NCI-H1694 treated with DMSO at 0.1 percent for 48 hours (cell line): ENCODE data around the gene SLAMF7.
"Not testable (repeated sequence)": the region's sequence is repeated elsewhere in the genome, so short reads cannot be mapped to it uniquely, and the experiment has no call there.

ENCODE experiments used
- DNase-seq: peaks from one replicate; lab custom pipeline; 2025; lab: John Stamatoyannopoulos, UW

SLAMF7 gene

DNA sequence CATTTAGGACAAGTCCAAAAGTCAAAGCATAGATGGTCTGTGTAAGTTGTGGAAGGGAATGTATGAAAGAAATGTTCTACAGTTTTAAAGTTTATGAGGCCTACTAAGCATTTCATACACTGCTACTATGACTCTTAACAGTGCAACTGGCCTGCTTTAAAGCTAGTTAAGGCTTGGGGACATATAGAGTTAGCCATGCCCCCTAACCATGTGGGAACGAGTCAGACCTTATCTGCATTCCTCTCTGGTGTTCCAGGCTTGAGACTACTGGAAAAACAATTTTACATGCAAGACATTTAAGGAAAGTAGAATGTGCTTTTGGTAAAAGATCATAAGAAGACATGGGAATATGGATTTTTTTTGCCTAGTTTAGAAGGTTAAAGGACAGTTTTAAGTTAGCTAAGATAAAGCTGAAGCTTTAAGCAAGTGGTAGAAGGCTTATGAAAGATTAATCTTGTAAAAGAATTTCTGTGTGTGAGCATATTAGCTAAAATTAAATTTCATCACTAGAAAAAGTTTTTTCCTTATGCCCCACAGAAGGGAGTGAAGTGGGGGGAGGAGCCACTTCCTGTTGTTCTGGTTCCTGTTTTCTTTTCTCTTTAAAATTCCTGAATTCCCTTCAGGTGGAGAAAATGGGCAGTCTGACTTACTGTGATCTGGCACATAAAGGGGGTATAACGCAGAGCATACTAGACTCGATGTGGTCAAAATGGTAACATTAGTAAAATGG lies 18.5 kb upstream of the SLAMF7 start:
- no peak for DNase-seq

DNA sequence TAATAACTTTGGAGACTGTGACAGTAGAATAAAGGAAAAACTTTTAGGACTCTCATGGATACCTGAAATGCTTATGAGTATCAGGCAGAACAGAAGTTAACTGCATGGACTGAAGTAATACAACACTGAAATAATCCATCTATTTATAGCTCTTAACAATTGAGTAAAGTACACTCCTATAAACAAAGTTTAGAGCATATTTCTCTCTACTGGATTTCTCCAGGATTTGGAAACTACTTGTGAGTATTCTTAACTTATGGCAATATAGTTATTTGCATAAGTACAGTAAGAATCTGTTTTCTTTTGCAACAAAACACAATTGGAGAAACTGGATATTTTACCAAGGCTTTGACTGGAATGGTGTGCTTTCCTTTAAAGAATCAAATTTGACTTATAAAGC lies 17.6 kb upstream of the SLAMF7 start:
- DNase-seq: no peak

DNA sequence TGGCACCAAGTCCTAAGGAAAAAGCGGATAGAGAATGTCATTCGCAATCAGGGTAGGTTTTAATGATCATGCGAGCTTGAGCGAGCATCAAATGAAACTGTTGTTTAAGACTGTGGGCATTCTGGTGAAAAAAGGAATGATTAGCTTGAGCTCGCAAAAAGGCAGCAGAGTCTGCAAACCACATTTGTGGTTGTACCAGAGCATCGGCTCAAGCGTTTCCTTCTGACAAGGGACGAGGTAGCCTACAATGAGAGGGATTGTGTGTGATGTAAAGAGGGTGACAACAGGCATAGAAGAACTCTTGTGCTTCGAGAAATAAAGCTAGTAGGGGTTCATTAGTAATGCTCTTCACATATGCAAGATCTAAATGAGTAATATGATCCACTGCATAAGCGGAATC lies 16.3 kb upstream of the SLAMF7 start:
- DNase-seq: no peak

DNA sequence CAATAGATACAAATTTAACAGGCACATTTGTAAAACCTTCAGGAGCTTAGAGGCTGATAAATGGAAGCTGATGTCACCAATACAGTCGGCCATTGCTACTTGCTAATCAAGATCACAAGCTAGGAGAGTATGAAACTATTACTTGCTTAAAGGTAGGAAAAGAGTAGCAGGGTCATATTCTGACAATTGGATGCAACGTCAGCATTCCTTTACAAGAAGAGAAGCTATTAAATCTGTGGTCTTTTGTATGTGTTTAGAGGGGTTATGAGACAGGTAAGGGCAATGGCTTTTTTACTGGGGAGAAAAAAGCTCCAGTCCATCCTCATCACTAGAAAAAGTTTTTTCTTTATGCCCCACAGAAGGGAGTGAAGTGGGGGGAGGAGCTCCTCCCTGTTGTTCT lies 15.7 kb upstream of the SLAMF7 start:
- DNase-seq: no peak

DNA sequence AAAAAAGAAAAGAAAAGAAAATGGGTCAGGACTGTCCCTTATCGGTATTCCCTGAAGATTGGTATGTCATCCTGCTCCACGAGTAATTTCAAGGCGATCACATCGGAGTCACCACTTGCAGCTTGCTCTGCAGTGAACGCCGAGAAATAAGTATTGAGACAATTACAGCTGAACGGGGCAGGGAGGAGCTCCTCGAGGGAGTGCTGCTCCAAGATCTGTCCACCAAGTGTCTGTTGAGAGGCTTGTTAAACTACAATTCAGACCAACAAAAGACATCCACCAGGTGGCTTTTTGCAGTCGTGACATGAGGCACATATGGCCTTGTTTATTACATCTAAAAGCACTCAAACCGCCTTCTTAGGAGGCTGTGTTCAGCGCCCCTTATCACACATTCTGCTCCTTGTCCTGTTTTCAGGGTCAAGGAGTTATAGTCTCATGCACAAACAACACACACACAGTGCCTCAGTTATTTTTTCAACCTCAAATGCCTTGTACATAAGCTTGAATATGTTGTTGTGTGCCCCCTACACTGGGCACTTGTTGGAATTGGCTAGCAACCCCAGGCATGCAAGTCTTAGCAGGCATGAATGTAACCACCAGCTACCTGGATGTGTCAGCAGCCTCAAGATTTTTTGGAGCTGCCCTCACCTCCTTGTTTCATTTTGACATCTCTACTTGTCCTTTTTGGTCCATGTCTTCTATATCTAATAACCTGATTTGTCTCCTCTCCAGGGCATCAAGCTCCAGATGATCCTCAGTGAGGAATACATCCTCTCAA lies 14.4 kb upstream of the SLAMF7 start:
- DNase-seq: no peak

DNA sequence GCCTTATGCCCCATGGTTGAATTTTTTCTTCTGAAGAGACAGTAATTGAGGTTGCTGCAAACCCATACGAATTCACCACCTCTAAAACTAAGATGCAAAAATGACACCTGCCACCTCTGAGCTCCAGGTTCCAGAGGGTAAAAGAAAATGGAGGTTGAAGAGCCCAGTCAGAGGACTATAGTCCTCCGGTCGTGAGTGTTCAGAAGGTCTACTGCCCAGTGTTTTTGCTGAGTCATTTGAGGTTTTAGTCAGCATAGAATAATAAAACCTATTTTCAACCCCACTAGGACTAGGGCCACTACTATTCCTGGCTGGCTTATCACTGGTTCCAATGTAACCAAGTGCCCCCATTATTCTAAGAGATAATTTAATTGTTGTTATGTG lies 12.9 kb upstream of the SLAMF7 start:
- no peak for DNase-seq

DNA sequence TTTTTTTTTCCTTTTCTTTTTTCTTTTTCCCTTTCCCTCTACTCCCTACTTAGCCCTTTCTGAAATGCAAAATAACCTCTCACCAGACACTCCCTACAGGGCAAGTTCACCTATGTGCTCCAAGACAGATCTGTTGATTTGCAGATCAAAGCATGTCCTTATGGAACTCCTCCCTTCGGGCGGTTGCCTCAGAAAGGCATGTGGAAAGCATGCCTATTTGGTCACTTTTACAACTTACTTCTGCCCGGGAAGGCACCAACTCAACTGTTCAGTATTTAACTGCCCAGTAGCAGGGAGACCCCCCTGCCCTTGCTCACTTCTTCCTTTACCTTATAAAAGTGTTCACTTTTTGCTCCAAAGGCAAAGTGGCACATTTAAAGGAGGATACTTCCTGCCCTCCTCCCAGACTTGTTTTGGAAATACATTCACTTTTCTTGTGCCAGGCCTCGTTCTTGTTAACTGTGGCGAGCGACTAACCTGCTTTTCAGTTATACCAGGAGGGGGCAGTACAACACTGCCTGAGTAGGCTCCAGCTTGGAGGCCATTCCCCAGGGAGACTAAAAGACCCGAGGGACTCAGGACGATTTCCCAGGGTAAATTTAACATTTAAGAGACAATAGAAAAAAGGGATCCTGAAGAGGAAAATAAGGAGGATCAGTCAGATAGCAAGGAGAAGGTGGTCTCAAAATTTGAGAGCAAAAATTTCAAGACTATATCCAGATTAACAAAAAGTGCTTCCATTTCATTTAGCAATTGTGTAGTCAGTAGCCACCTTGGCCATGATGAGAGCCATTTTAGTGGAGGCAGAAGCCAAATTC lies 12.3 kb upstream of the SLAMF7 start:
- DNase-seq: peak; percentile 74

DNA sequence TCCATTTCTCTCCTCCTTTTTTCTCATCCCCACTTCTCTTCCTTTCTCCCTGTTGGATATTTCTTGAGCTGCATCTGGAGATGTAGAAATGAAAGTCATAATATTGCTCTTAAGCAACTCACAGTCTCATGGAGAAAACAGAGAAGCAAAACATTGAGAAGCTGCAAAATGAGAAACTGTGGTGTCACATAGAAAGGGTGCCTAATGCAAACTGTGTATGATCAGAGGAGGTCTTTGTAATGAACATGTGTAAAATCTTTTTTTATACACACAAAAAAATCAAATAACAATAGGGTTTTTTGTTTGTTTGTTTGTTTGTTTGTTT lies 11.8 kb upstream of the SLAMF7 start:
- DNase-seq: no peak

DNA sequence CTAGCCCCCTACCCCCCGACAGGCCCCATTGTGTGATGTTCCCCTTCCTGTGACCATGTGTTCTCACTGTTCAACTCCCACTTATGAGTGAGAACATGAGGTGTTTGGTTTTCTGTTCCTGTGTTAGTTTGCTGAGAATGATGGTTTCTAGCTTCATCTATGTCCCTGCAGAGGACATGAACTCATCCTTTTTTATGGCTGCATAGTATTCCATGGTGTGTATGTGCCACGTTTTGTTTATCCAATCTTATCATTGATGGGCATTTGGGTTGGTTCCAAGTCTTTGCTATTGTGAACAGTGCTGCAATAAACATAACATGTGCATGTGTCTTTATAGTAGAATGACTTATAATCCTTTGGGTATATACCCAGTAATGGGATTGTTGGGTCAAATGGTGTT lies 7.5 kb upstream of the SLAMF7 start:
- not testable (repeated sequence) for DNase-seq

DNA sequence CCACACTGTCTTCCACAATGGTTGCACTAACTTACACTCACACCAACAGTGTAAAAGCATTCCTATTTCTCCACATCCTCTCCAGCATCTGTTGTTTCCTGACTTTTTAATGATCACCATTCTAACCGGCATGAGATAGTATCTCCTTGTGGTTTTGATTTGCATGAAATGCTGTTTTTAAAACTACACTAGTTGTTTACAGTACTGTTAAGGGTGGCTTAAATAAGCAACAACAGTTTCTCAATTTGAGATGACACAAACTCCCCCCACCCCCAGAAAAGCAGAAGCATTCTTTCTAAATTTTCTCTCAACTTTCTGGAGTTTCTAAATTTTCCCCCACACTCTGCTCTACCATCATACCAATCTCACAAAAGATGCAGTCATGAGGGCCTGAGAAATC lies 7.1 kb upstream of the SLAMF7 start:
- DNase-seq: no peak

DNA sequence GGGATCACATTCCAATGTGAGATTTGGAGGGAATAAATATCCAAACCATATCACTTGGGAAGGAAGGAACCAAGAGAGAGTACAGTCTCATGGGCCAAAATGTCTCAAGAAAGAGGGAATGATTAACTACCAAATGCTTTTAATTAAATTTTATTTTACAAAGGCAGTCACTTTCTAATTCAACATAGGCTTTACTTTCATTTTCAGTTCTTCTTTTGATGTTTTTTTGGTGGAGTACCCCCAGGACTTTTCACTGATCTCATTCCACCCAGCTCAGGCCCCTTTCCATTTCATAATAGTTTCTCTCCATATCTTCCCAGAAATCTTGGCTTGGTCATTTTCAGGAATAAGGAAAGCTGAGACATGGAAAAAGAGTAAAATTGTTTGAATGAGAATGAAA lies 5.1 kb upstream of the SLAMF7 start:
- DNase-seq: no peak

DNA sequence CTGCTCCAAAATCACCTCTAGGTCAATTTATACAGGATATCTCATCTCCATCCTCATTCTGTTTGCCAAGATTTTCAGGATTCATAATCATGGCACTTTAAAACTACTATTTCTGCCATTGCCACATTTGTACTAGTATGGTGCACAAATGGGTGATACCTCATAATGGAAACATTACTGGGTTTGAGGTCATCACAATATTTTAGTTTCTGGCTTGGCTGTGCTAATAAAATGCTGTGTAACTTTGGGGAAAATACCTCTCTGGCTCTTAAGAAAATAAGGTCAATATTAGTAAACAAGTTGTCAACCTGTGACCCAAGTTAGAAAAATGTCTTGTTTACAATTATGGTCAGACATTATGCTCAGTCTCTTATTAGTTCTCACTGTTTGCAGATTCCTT lies 4.7 kb upstream of the SLAMF7 start:
- DNase-seq: no peak

DNA sequence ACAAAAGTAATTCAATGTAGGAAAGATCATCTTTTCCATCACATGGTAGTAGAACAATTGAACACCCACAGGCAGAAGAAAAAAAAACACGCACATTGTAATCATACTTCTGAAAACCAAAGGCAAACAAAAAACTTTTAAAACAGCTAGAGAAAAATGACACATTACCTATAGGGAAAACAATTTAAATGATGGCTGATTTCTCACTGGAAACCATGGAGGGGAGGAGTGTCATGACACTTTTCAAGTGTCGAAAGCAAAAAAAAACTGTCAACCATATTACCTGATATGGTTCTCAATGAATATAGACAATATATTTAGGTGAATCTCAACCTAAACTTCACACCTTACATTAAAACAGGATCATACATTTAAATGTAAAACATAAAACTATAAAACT lies 776 bp upstream of the SLAMF7 start:
- no peak for DNase-seq

DNA sequence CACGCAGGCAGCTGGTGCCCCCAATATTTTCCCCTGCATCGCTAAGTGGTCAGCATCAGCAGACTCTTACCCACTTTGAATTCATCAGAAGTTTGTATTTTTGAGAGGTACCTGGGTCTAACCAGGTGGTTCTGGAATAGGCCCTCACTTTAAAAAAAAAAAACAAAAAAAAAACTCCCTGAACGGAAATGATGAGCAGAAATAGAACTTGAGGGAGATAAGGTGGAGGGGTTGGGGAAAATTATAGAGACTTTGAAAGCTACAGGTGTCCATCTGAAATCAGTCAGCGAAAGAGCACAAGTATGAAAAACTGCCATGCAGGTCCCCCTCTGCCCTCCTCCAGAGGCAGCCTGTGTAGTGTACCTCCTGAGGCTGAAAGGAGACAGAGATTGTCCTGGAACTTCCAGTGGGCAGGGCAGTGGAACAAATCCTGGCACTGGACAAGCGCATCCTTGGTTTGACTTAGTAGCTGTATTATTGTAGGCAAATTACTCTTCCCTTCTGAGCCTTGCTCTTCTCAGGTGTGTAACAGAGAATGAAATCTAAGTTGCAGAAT lies 1.2 kb downstream of the SLAMF7 start:
- no peak for DNase-seq

DNA sequence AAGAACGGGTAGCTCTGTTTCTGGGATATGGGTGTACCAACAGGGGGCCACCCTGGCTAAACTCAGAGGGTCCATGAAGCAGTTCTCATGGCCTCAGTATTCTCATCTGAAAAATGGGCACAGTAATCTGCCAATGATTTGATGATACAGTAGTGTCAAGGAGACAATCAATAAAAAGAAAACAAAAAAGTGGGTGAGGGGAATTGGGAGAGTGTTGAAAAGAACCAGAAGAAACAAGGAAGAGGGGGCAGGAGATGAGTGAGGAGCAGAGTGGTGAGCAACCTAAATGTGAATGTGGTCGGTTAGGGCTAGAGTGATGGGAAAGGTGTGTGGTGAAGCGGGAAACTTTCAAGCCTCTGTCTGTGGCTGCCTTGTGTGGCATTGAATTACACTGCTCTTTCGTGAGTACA lies 2.0 kb downstream of the SLAMF7 start:
- no peak for DNase-seq

DNA sequence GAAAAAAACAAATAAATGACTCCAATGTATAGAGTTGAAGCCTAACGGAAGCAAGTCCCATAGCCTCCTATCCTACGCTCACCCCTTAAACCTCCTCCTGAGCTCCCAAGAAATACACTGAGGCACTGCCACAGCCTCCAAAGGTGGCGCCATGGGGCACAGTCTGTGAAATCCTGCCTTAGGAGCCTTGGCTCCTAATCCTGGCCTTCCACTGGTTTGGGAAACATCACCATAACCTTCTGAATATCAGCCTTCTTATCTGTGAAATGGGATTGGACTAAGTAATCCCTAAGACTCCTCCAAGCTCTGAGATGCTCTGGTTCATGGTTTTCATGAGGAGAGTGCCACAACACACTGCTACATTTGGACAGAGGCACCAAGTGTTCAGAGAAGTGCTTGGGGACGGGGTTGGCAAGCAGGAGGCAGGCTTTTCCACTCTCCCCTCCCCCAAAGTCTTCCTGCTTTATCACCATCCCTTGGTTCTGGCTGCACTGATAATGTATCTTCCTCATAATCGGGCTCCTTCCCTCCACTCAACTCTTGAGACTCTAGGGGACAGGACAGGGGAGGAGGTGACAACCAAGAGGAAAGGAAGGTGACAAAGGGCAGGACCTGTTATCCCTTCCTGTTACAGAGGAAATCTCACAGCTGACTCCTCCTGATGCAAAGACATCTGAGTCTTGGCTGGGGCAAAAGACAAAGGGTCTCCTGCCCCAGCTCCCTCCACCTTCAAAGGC lies 2.7 kb downstream of the SLAMF7 start:
- no peak for DNase-seq

DNA sequence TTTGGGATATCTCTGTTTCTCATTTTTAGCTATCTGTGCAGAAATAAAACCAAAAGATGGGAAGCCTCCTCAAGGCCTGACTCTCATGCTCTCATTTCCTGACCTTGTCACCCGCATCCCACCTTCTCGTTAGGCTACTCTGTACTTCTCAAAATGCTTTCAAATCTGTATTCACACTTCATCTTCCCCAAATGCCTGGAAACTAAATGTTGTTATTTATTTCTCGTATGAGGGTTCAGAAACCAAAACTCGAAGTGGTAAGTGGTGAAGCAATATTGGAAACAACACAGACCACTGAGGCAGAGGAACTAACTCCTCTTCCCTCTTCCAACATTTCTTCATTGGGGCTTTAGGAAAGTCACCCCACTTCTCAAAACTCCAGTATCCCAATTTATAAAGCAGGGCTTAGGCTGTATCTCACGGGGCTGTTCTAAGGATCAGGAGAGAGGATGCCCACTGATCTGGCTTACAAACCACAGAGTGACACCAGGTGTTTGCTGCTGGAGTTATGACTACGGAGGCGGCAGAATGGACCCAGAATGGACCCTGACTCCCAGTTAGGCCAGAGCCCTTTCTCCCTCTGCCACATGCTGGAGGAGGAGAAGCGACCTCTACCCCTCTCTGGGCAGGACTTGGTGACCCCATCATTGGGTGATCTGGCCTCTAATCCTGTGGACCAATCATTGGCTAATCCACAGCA lies 3.5 kb downstream of the SLAMF7 start:
- no peak for DNase-seq

DNA sequence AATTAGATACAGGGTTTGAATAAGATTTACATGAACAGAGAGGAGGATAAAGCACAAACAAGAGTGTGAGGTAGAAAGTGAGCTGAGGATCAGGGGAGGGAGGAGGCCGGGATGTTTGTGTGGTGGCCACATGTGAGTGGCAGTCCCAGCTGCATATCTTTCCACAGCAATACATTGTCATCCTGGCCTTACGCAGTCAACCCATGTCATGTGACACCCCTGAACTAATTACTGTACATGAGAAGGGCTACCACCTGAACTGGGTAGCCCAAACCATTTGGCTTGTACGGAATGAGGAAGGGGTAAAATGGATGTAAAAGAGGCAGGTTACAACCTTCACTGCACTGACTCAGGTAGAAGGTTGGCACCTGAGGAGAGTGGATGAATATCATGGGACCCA lies 4.2 kb downstream of the SLAMF7 start:
- no peak for DNase-seq

DNA sequence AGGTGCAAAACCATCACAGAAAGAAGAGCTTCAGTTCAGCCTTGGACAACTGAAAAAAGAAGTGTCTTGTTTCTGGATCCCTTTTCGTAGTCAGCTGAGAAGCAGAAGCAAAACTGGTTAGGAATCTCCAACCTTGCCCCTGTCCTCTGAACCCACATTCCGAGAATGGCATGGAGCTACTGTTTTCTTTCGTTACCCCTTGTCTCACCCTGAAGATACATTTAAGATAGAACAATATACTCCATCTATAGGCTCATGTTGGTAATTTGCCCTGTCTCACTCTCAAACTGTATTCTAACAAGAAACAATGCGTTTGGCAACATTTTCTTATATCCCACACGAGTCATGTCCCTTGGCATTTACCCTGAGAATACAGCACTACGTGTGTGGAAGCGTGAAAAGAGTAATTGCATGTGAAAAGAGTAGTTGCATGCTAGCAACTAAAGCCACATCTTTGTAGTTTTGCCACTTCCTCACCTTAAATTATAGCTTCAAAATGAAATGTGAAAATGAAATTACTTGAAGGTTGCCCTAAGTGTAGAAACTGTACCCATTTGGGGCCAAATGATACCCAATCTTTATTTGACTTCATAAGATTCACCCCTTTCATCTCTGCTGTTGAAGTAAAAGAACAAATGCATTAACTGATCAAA lies 5.3 kb downstream of the SLAMF7 start:
- no peak for DNase-seq

DNA sequence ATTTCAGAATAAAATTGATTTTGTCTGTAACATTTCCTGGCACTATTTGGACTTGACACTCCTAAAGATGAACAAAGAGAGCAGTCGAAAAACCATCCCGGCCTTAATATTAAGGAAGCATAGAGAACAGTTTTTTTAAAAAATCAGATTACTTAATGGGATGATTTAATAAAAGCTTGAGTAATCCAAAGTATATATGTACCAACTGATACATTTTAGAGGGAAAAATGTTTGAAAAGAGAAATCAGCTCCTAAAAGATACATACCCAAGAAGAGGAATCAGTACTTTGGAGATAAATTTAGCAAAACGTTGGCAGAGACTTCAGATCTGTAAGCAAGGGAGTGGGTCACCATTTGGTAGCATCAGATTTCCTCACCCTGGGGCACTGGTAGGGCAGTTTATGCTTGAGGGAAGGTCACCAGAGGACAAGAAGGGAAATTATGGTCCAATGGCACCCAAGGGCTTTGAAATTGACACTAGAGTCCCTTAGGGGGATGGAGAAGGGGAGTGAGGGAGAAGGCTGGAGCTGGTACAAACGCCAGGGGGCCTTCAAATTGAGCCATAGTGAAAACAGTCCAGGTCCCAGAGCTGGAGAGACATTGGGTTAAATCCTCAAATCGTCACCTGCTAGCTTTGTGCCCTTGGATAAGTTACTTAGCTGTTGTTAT lies 5.9 kb downstream of the SLAMF7 start:
- DNase-seq: no peak
